Retinal pigment epithelial cell (primary cell): ENCODE results near the gene MND1.
"Not testable (repeated sequence)": the region's sequence is repeated elsewhere in the genome, so short reads cannot be mapped to it uniquely, and the experiment has no call there.

ENCODE experiments used
- DNase-seq: peaks from one replicate; pipeline ENCODE4 v3.0.0-alpha.2; 2010; ENCODE audit warnings: low read depth
- H3K4me3 ChIP-seq: 2 replicates; pipeline ENCODE4 v1.5.1; 2011; ENCODE audit warnings: mild to moderate bottlenecking, low read length, control low read depth, moderate library complexity
- TF ChIP-seq, protein P1 (sequence below): conservative IDR thresholded peaks from 2 replicates; pipeline ENCODE4 v1.5.1; 2011; ENCODE audit warnings: low read depth, low read length, control low read depth, inconsistent platforms

MND1 gene

DNA sequence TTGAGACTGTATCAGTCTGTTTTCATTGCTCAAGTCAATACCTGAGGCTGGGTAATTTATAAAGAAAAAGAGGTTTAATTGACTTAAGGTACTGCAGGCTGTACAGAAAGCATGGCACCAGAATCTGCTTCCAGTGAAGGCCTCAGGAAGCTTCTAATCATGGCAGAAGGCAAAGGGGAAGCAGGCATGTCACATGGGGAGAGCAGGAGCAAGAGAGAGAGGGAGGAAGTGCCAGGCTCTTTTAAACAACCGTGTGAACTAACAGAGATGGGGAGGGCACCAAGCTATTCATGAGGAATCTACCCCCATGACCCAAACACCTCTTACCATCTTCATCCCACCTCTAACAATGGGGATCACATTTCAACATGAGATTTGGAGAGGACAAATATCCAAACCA lies 114.5 kb downstream of the MND1 start:
- no peak for DNase-seq
- TF ChIP-seq, protein P1, sequence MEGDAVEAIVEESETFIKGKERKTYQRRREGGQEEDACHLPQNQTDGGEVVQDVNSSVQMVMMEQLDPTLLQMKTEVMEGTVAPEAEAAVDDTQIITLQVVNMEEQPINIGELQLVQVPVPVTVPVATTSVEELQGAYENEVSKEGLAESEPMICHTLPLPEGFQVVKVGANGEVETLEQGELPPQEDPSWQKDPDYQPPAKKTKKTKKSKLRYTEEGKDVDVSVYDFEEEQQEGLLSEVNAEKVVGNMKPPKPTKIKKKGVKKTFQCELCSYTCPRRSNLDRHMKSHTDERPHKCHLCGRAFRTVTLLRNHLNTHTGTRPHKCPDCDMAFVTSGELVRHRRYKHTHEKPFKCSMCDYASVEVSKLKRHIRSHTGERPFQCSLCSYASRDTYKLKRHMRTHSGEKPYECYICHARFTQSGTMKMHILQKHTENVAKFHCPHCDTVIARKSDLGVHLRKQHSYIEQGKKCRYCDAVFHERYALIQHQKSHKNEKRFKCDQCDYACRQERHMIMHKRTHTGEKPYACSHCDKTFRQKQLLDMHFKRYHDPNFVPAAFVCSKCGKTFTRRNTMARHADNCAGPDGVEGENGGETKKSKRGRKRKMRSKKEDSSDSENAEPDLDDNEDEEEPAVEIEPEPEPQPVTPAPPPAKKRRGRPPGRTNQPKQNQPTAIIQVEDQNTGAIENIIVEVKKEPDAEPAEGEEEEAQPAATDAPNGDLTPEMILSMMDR: no peak
- no peak overlapping the region for H3K4me3 ChIP-seq

DNA sequence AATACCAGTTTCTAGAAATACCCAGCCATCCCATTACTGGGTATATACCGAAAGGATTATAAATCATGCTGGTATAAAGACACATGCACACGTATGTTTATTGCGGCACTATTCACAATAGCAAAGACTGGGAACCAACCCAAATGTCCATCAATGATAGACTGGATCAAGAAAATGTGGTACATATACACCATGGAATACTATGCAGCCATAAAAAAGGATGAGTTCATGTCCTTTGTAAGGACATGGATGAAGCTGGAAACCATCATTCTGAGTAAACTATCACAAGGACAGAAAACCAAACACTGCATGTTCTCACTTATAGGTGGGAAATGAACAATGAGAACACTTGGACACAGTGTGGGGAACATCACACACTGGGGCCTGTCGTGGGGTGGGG lies 117.1 kb downstream of the MND1 start:
- not testable (repeated sequence) for H3K4me3 ChIP-seq, DNase-seq

DNA sequence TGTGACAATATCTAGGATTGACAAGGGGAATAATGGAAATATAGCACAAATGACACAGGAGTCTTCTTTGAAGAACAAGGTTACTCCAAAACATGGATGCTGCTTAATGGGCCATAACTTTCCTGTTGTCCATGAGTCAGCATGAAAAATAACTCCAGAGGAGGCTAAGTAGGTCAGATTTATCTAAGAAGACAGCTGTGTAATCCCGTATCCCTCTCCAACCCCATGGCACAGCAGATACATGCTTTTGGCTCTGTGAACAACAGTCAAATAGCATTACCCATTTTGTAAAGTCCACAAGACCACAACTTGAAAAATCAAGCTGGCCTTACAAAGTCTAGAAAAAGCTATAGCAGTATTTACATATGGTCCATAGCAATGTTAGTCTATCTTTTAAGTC lies 119.6 kb downstream of the MND1 start:
- DNase-seq: peak; percentile 39
- TF ChIP-seq, protein P1: no peak
- H3K4me3 ChIP-seq: no peak overlapping the region
